IMR-90 (cell line): ENCODE measurements around the gene MTMR6. TPM values are rescaled to one million over a fixed set of nuclear protein-coding genes. Genes with fewer than 3 reads are reported as not detected.
A peak's percentile ranks its signal among the peaks of the same experiment; 100 is the strongest.

Source experiments
- CEBPB ChIP-seq: IDR thresholded peaks from 2 replicates; pipeline ENCODE4 v1.6.1; 2012; ENCODE audit warnings: low read depth, low read length, improper control_type of control experiment
- CHD1 ChIP-seq: IDR thresholded peaks from 2 replicates; pipeline ENCODE4 v1.6.1; 2012; ENCODE audit warnings: low read depth, low read length, improper control_type of control experiment
- POLR2A ChIP-seq: IDR thresholded peaks from 2 replicates; pipeline ENCODE4 v1.6.1; 2012; ENCODE audit warnings: mild to moderate bottlenecking, low read depth, low read length
- USF2 ChIP-seq: fragments of 150-350 bp; IDR thresholded peaks from 2 replicates; pipeline ENCODE4 v1.6.1; 2017; ENCODE audit warnings: mild to moderate bottlenecking, antibody characterized with exemption, low read length, low read depth
- polyA plus RNA-seq, 3 experiments: library from polyadenylated mRNA; depleted of rRNA; stranded (reverse); fragments of >200 nt; gene quantifications; 2 replicates each; pipeline ENCODE4 v1.2.3, GENCODE V29; 2012; ENCODE audit warnings: low replicate concordance in 1 of 3
- total RNA-seq: library from RNA; depleted of rRNA; stranded (reverse); fragments of >200 nt; gene quantifications from 2 replicates; pipeline ENCODE4 v1.2.3, GENCODE V29; 2012

Gene MTMR6
- total and polyA plus RNA-seq, 2 of the 4 experiments (the other 2 are of a cell fraction): 9.4 to 21.7 TPM

GRCh38 chr13:25301347-25302113 is 14.2 kb upstream of the MTMR6 start, which contains the start of gene NUP58 (continued):
- TF ChIP-seq USF2 (no peak), CHD1 (no peak), CEBPB (peak; percentile 82), POLR2A (peak; percentile 99)
